Panc1 (cell line): ENCODE measurements around the gene TOPBP1.

Source experiments
- CTCF ChIP-seq: fragments of 450-650 bp; IDR thresholded peaks from 2 replicates; pipeline ENCODE4 v1.5.1; 2017; ENCODE audit warnings: mild to moderate bottlenecking
- TCF7L2 ChIP-seq: IDR thresholded peaks from 2 replicates; pipeline ENCODE4 v1.6.1; 2011; ENCODE audit warnings: mild to moderate bottlenecking, low read depth, low read length, inconsistent platforms

DNA sequence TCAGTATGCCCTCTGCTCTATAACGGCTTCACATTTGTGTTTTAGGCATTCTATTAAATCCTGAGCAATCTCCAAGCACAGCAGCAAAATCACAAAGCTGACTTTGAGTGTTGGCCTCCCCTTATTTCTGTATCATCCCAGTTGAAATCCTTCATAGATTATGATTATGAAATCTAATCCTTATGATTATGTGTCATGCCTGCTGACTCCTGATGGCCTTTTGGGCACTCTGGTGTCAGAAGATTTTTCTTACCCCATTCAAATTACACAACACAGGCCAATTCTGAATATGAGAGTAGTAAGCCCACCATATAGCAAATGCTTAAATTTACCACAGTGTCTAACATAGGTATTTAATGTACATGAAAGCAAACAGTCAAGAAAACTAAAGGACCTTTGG is 53.9 kb downstream of the TOPBP1 start:
- no peak for TF ChIP-seq TCF7L2
- TF ChIP-seq CTCF, result no peak
